GM21526 (cell line): Measurements from ENCODE around the gene TBCE.
A peak's percentile ranks its signal among the peaks of the same experiment; 100 is the strongest.

Source experiments
- ATAC-seq: cut with Tn5 transposase; IDR thresholded peaks from one replicate; pipeline ENCODE4 v1.9.1; 2021; ENCODE audit warnings: moderate library complexity; ENCODE audit not compliant: unreplicated experiment, low FRiP score

TBCE gene, protein sequence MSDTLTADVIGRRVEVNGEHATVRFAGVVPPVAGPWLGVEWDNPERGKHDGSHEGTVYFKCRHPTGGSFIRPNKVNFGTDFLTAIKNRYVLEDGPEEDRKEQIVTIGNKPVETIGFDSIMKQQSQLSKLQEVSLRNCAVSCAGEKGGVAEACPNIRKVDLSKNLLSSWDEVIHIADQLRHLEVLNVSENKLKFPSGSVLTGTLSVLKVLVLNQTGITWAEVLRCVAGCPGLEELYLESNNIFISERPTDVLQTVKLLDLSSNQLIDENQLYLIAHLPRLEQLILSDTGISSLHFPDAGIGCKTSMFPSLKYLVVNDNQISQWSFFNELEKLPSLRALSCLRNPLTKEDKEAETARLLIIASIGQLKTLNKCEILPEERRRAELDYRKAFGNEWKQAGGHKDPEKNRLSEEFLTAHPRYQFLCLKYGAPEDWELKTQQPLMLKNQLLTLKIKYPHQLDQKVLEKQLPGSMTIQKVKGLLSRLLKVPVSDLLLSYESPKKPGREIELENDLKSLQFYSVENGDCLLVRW

DNA sequence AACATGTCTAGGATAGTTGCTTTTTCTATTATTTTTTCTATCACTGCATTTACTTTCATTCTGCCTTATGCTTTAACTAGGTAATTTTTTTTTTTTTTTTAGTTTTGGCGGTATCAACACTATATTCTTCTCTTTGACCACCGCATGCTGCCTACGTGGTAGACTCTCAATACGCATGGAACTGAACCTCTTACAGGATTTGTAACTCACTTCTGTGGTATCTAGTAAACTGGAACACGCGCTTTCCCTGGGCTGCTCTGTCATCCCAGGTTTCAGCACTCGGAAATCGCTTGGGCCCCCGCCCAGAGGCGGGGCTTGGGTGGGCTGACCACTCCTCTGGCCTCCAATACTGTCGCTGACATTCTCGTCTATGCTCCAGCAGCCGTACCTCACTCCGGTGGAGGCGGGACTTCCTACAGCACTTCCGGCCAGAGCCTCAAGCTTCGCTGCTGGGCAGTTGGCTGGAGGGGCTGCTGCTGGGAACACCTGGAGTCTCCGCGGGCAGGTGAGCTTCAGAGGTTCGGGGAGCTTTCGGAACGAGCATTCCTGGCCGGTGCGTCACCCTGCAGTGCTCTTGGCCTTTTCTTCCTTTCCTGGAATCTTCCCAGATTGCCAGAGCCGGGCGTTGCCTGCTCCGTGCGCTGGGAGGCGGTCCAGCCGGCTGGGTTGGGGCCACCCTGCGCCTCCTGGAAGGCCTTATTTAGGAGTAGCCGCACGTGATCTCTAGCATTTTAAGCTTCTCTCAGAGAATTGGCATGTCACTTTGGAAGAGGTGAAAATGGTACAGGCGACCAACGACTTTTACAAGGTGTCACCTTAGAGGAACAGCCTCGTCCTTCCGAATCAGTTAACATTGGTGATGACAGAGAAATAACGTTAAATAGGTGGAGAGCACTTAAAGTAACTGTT is at the start of gene TBCE:
Gene TBCE (plus strand): TSS at position 428 of the 909 bp plus-strand sequence. CDS start 12,623 bp downstream, outside the sequence.
- ATAC-seq = peak; percentile 99

DNA sequence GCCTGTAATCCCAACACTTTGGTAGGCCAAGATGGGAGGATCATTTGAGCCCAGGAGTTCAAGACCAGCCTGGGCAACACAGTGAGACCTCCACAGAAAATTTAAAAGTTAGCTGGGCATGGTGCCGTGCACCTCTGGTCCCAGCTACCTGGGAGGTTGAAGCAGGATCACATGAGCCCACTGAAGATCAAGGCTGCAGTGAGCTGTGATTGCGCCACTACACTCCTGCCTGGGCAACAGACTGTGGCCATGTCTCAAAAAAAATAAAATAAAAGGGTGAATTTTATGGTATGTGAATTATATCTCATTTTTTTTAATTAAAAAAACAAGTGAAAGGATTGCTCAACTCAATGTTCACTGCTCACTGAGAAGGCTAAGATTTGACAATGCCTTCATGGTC is 48.0 kb upstream of the TBCE start:
- ATAC-seq = no peak

DNA sequence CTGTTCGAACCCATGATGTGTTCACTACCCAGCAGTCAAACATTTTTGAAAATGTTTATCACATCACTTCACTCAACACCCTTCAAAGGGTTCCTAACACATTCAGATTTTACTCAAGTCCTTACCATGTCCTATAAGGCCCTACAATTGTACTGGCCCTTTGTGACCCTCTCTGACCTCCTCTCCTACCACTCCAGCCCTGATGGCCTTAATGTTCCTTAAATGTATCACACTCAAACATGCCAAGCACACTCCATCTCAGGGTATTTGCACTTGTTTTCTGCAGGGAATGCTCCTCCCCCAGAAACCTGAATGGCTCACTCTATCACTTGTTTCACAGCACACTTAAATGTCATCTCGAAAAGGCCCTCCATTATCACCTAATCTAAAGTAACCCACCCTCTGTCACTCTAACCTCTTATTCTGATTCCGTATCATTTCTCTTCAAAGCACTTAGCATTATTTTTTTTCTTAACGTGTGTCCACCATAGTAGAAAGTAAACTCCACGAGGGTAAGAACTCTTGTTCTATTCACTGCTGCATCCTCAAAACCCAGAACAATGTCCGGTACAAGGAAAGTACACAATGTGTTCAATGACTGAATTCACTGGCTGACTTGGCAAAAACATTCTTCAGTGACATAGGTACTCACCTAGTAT is 46.6 kb upstream of the TBCE start:
- no peak for ATAC-seq

DNA sequence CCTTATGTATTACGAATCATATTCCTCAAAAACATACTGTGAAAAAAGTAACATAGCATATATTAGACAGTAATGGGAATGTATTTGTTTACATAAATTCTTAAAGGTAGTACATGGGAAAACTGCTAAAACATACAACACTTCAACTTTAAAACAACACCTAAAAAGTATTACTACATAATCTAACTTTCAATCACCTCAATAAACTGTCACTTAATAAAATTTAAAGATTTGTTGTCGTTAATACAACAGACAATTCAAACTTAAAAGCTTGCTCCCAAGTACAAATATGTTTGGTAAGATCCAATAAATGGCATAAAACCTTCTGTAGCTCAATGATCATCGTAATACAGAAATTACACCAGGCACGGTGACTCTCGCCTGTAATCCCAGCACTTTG is 42.9 kb upstream of the TBCE start:
- ATAC-seq = no peak

DNA sequence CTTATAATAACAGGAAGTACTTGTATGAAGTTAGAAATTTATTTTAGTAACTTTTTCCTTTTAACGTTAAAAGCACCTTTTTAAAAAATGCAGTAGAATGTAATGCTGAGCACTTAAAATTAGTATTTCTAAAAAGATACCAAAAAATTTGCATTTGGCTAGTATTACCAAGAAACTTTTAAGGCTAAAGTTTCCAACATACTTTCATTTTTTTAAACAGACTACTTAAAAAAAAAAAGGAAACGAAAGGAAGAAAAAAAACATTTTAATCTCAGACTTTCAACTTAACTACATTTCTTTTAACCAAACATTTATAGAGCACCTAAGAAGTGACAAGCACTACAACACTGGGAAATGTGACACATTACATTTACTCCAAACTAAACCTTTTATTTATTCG is 42.1 kb upstream of the TBCE start:
- ATAC-seq = no peak

DNA sequence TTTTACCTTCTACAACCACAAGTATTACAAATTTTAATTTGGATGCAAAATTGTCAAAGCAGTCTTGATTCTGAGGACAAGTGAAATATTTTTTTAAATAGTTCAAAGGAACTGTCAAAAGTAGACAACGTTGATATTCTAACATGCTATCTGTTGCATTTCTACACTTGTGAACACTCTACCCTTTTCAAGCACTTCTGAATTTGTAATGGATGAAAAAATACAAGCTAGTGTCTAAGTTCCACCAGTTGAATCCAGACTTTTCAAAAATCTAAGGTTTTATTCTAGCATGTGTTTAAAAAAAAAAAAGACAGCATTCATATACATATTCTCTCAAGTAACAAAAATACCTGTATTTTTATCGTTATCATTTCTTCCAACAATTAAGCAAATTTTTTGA is 41.4 kb upstream of the TBCE start:
- ATAC-seq = no peak

DNA sequence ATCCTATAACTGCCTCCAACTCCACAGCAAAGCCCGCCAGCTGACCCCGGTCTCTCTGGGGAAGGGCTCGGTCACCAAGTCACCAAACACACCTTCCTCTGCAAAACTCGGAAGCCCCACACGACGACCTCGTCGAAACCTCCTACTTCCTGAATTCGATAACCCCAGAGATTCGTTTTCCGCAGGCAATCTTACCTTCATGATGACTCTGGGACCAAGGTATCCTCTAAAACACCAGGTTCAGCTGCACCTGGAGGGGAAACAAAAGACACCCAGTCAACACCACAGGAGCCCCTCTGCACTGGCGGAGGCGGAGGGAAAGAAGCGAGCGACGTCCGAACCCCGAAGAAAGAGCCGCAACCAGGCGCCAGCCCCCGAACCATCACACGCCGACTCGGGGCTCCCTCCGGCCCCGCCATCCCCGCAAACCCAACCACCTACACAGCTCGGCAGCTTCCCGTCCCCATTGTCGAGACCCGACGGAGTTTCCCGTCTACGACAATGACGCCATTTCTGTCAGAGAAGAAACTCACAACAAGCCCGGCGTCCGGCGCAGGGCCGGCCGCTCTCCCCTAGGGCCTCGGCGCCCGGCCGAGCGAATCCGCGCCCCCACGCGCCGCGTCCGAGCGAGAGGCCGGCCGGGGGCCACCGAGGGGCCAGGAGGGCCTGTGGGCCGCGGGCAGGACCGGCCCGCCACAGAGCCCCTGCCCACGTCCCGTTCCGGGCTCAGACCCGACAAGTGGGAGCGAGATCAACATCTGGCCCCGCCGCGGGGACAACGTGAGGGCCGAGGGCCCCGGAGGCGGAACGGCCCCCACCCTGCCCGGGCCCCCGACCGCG is 40.3 kb upstream of the TBCE start:
- no peak for ATAC-seq

DNA sequence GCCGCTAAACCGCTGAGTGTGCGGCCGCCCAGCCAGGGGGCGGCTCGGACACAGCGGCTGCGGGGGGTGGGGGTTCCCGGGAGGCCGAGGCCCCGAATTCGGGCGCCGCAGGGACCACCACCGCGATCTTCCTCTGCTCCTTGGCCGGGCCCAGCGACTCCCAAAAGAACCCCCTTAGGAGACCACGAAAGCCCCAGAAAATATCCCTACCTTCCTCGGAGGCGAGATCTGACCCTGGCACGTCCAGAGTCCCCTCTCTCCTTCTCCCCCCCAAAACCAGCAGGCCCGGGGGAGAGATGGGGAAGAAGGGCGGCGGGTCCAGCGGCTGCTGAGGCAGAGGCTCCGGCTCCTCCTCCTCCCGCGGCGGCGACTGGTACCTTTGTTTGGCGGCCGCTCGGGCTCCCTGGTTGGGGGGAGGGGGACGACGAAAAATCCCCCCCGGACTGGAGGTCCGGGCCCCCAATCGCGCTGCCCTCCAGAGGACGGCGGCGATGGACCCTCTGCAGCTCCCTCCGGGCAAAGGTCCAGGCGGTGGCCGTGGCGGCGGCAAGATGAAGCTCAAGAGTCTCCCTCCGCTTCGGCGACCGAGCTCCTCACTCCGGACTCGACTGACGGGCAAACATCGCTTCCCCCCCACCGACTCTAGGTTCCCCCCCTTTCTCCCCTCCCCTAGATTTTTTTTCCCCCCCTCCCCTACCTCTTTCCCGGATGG is 39.5 kb upstream of the TBCE start, which contains the start of gene ARID4B:
Gene ARID4B (minus strand): TSS at position 621 of the 712 bp plus-strand sequence. CDS start 1,260 bp downstream, outside the sequence.
- peak; percentile 6 for ATAC-seq

DNA sequence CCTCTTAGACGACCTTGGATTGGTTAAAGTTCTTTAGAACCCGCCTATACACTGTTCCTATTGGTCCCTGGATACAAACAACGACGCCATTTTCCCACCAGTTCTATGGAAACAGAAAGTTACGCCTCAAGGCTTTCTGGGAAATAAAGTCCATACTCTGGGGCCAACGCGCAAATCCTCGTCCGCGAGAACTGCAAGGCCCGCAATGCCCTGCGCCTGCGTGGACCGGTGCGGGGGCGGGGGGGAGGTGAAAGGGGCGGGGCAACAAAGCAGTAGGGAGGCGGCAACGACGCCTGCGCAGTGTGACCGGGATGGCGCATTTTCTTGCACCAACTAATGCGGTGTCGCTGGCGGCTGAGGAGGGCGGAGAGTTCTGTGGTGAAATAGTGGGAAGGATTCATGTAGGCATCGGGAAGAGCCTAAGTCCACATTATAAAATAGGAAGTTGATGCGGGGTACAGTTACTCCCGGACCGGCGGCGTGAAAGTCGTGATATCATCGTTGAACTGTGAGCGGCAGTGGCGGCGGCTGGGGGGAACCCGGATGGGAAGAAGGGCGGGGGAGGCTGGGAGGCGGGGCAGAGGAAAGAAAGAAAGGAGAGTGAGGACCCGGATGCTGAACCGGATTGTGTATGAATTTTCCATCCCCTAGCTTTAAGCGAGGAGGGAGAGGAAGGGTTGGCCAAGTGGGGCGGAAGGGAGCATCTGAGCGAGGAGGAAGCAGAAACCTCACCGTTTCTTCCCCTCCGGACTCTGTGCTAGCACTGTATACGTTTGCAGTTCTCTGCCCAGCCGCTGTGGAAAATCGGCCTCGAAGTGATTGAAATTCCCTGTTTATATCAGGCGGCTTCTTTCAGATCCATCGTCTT is 38.7 kb upstream of the TBCE start, which contains the start of gene GGPS1:
Gene GGPS1 (plus strand): TSS at position 300 of the 868 bp plus-strand sequence. CDS start 6,695 bp downstream, outside the sequence.
- ATAC-seq = peak; percentile 59

DNA sequence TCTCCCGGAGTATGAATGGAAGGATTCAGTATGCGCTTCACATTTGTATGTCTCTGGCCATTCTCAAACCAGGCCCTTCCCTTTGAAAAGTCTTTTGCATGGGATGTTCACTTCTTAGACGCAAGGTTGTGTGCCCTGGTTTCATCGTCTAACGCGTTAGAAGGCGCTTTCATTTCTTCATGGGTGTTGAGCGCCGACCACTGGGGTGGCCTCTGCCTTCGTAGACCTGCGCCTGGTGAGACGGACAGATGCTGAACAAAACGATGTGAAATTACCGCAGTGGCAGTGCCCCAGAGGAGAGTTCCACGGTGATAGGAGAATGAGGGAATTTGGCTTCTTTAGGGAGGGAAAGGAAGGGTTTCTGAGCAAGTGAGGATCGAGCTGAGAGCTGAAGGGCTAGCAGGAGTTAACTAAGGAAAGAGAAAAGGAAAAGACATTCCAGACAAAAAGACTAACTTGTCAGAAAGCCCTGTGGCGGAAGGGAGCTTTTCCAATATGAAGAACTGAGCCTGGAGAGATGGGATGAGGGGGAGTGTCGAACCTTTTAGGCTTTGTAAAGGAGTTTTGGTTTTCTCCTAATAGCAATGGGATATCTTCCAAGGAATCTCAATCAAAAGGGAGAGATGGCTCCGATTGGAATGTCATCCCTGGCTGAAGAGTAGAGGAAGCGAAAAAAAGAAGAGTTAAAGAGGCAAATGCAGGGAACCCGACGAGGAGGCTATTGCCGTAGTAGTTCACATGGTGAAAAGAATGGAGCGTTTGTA is 37.9 kb upstream of the TBCE start:
- peak; percentile 21 for ATAC-seq

DNA sequence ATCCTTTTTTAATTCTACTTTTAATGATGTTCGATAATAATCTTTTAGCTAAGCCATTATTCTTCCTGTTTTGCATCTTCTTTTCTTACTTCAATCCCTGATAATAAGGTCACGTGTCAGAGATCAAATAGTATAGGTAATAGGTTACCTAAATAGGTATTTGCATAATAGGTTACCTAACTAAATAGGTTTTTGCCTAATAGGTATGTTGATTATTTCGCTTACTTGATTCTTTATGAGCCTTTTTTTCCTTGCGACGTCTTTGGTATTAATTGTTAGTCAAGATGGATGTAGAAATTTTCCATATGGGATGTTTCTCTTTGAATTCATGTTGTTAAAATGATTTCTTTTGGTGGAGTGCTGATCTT is 36.3 kb upstream of the TBCE start:
- no peak for ATAC-seq

DNA sequence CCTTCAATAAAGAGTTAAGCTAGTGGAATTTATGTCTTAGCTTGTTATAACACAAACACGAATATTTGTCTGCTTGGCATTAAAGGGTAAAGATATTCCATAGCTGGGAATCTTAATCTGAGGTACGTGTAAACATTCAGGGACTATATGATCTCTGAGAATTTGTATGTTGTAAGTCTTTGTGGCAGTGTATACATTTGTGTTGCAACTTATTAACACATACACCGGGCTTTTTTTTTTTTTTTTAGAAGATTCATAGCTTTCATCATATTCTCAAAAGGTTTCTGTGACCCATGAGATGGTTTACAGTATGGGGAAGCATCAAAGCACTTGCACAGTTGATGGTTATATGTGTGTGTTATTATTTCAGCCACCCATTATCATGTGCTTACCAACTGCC is 35.8 kb upstream of the TBCE start:
- no peak for ATAC-seq

DNA sequence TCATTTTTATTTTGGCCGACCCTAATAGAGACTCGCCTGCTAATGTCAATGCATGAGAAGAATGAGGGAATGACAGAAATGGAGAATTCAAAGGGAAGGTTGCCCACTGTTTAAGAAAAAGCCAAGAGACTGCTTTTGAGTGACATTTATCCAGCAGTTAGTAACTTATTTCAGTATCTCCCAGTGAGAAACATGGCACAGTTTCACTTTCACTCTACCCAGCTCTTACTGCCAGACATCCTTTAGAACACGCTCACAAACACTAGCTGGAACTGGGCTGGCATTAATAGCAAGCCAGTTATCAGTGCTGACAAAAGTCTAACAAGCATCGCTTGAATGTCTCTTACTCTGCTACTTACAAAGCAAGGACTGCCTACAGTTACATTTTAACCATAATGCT is 30.3 kb upstream of the TBCE start:
- no peak for ATAC-seq

DNA sequence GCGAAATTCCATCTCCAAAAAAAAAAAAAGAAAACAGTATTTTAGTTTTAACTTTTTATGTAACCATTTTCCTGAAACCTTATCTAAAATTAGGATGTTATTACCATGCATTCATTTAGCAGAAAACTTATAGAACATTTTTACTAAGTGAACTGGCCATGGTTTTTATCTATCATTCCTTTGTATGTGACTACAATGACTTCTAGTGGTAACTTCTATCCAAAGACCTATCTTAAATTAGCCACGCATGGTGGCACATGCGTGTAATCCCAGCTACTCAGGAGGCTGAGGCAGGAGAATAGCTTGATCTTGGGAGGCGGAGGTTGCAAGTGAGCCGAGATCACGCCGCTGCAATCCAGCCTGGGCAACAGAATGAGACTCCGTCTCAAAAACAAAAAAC is 27.5 kb upstream of the TBCE start:
- ATAC-seq = no peak

DNA sequence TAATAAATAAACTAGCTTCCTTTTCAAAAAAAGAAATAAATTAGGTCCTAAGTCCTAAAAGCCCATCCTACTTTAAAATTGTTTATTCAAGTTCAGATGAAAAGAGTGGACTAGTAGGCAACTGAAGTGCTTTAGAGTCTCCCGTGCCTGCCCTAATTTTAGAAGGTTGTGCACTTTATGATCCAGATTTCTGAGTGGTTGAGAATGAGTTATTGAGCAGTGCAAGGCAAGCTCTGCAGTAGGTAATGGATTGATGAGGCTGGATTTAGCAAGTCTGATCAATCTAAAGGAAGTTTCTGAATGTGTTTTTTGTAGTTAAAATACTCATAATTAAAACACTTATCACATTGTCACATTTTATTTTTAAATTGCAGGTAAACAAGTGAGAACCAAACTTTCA is 25.9 kb upstream of the TBCE start:
- no peak for ATAC-seq

DNA sequence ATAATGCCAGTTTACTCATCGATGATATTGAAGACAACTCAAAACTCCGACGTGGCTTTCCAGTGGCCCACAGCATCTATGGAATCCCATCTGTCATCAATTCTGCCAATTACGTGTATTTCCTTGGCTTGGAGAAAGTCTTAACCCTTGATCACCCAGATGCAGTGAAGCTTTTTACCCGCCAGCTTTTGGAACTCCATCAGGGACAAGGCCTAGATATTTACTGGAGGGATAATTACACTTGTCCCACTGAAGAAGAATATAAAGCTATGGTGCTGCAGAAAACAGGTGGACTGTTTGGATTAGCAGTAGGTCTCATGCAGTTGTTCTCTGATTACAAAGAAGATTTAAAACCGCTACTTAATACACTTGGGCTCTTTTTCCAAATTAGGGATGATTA is 25.2 kb upstream of the TBCE start:
- ATAC-seq = no peak

DNA sequence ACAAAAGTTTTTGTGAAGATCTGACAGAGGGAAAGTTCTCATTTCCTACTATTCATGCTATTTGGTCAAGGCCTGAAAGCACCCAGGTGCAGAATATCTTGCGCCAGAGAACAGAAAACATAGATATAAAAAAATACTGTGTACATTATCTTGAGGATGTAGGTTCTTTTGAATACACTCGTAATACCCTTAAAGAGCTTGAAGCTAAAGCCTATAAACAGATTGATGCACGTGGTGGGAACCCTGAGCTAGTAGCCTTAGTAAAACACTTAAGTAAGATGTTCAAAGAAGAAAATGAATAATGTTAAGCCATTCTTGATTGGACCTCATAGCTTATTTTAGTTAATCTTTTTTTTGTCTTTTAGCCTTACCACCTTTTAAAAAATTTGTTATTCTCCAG is 24.8 kb upstream of the TBCE start:
- no peak for ATAC-seq
